ENCODE results near the gene POLR1A. TPM values are rescaled to one million over a fixed set of nuclear protein-coding genes. Genes with fewer than 3 reads are reported as not detected.

Gene POLR1A
- total RNA-seq, 1 experiment from 2014 or later = 47.5 TPM

DNA sequence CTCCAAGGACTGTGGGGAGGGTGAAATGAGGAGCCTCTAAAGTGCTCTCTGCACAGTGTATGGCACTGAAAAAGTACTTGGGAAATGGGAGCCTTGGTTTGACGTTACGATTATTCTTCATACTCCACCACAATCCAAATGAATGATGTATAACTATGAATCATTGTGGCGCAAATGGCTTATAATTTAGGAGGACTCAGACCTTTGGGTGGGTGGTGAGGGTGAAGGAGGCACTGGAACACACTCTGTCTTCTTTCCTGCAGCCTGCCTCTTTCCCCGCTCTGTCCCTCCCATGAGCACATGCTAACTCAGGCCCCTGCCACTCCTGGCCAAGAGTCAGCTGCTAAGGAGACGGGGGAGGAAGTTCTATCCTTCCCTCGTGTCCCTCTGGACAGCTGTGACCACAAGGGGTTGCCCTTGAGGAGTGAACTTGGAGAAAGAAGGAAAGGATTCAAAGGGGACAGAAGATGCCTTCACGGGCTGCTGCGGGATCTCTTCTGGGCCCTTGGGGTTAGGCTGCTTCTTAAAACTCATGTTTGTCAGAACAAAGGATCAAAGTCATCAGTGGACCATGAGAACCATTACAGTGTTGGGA lies 36.5 kb downstream of the POLR1A start:
- Mint-ChIP-seq H3K36me3 (peaks cover 67% of the 10 kb centered on the region), H3K27ac (no peak overlapping the region; the same call in 1 of the 2 replicates), H3K4me1 (no peaks in the 10 kb centered on the region), H3K27me3 (ENCODE audit: low read depth) (no peaks in the 10 kb centered on the region), H3K9me3 (no peaks in the 10 kb centered on the region), H3K4me3 (no peak overlapping the region)
- ChIA-PET CTCF (interaction anchor here (0.7 kb wide), 1 partner anchor 200 kb away, joined by 3 read pairs; no protein-coding TSS in a partner anchor), POLR2A (no interaction called here)
- no peak for ATAC-seq
- no peak for DNase-seq (ENCODE audit: low spot score)
- no peak for TF ChIP-seq JAZF1 (CRISPR knock-in tag; IDR thresholded peaks at IDR 0.05)
- TF ChIP-seq TP53 (CRISPR knock-in tag; IDR thresholded peaks at IDR 0.05) = no peak
- no peak for TF ChIP-seq CBFB (CRISPR knock-in tag; IDR thresholded peaks at IDR 0.05; ENCODE audit: low read depth)
- no peak for TF ChIP-seq ZNF396 (CRISPR knock-in tag; IDR thresholded peaks at IDR 0.05; ENCODE audit: borderline replicate concordance)
- no peak for TF ChIP-seq SMAD4 (CRISPR knock-in tag; IDR thresholded peaks at IDR 0.05)
- TF ChIP-seq, protein P1, sequence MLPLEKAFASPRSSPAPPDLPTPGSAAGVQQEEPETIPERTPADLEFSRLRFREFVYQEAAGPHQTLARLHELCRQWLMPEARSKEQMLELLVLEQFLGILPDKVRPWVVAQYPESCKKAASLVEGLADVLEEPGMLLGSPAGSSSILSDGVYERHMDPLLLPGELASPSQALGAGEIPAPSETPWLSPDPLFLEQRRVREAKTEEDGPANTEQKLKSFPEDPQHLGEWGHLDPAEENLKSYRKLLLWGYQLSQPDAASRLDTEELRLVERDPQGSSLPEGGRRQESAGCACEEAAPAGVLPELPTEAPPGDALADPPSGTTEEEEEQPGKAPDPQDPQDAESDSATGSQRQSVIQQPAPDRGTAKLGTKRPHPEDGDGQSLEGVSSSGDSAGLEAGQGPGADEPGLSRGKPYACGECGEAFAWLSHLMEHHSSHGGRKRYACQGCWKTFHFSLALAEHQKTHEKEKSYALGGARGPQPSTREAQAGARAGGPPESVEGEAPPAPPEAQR (CRISPR knock-in tag; IDR thresholded peaks at IDR 0.05) = no peak
- TF ChIP-seq, protein P2, sequence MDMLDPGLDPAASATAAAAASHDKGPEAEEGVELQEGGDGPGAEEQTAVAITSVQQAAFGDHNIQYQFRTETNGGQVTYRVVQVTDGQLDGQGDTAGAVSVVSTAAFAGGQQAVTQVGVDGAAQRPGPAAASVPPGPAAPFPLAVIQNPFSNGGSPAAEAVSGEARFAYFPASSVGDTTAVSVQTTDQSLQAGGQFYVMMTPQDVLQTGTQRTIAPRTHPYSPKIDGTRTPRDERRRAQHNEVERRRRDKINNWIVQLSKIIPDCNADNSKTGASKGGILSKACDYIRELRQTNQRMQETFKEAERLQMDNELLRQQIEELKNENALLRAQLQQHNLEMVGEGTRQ (CRISPR knock-in tag; IDR thresholded peaks at IDR 0.05) = no peak
- TF ChIP-seq NFATC4 (CRISPR knock-in tag; IDR thresholded peaks at IDR 0.05) = no peak
- TF ChIP-seq, protein P3, sequence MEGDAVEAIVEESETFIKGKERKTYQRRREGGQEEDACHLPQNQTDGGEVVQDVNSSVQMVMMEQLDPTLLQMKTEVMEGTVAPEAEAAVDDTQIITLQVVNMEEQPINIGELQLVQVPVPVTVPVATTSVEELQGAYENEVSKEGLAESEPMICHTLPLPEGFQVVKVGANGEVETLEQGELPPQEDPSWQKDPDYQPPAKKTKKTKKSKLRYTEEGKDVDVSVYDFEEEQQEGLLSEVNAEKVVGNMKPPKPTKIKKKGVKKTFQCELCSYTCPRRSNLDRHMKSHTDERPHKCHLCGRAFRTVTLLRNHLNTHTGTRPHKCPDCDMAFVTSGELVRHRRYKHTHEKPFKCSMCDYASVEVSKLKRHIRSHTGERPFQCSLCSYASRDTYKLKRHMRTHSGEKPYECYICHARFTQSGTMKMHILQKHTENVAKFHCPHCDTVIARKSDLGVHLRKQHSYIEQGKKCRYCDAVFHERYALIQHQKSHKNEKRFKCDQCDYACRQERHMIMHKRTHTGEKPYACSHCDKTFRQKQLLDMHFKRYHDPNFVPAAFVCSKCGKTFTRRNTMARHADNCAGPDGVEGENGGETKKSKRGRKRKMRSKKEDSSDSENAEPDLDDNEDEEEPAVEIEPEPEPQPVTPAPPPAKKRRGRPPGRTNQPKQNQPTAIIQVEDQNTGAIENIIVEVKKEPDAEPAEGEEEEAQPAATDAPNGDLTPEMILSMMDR (IDR thresholded peaks at IDR 0.05) = no peak
- TF ChIP-seq GTF2I (CRISPR knock-in tag; conservative IDR thresholded peaks at IDR 0.05) = no peak
- no peak for TF ChIP-seq ETV6 (CRISPR knock-in tag; IDR thresholded peaks at IDR 0.05)

DNA sequence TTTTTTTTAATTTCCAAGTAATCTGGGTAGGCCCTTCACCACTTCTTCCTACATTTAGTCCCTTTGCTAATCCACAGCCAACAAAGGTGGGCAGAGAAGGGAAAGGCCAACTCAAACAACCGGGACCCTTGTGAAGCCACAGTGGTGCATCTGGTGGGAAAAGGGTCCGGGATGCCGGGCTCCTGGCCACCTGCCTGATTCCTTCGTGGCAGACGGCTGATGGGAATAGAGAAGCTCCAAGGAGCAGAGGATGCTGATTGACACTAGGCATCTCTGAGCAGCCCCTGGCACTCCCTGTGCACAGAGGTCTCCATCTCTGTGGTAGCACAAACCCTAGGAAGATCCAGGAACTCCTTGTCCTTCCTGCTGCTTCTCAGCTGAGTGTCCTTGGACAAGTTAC lies 37.0 kb downstream of the POLR1A start:
- POLR2A ChIA-PET = no interaction called here

More for the DNA sequence above, 37.0 kb downstream of the POLR1A start:
- no peak for ATAC-seq
- H3K27ac Mint-ChIP-seq = no peak overlapping the region
- H3K27me3 Mint-ChIP-seq (ENCODE audit: low read depth) = no peaks in the 10 kb centered on the region
- CTCF ChIA-PET = interaction anchor here (1.5 kb wide), 1 partner anchor 11 kb away, joined by 4 read pairs; no protein-coding TSS in a partner anchor
- TF ChIP-seq, protein P4, sequence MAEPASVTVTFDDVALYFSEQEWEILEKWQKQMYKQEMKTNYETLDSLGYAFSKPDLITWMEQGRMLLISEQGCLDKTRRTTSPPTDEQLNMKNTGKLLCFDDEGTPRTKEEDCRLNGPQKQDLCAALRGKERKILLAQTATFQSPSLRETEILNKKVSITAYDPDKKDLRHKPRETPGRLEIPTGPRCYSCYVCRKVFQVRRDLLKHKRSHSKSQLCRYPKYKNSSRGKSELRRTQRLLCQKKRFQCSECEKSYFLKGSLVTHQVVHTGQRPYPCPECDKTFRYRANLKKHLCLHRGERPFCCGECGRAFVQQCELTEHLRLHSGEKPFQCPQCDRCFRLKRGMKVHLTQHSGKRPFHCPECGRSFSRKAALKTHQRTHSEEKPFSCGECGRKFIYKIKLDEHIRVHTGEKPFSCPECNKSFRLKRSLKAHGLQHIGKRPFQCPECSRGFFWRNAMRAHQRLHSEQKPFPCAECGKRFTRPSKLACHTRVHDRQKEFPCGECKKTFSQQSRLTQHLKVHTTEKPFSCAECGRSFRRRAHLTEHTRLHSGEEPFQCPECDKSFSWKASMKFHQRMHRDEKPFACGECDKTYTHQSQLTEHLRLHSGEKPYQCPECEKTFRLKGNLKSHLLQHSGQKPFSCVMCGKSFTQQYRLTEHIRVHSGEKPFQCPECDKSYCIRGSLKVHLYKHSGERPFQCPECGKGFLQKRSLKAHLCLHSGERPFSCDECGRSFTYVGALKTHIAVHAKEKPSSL (CRISPR knock-in tag; conservative IDR thresholded peaks at IDR 0.05) = no peak
- no peak for TF ChIP-seq TCF7 (CRISPR knock-in tag; IDR thresholded peaks at IDR 0.05; ENCODE audit: low read depth)
- TF ChIP-seq, protein P3 (IDR thresholded peaks at IDR 0.05) = no peak
- no peak for TF ChIP-seq ZNF232 (CRISPR knock-in tag; IDR thresholded peaks at IDR 0.05)
- TF ChIP-seq, protein P5, sequence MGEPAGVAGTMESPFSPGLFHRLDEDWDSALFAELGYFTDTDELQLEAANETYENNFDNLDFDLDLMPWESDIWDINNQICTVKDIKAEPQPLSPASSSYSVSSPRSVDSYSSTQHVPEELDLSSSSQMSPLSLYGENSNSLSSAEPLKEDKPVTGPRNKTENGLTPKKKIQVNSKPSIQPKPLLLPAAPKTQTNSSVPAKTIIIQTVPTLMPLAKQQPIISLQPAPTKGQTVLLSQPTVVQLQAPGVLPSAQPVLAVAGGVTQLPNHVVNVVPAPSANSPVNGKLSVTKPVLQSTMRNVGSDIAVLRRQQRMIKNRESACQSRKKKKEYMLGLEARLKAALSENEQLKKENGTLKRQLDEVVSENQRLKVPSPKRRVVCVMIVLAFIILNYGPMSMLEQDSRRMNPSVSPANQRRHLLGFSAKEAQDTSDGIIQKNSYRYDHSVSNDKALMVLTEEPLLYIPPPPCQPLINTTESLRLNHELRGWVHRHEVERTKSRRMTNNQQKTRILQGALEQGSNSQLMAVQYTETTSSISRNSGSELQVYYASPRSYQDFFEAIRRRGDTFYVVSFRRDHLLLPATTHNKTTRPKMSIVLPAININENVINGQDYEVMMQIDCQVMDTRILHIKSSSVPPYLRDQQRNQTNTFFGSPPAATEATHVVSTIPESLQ (CRISPR knock-in tag; IDR thresholded peaks at IDR 0.05) = no peak
- TF ChIP-seq, protein P6, sequence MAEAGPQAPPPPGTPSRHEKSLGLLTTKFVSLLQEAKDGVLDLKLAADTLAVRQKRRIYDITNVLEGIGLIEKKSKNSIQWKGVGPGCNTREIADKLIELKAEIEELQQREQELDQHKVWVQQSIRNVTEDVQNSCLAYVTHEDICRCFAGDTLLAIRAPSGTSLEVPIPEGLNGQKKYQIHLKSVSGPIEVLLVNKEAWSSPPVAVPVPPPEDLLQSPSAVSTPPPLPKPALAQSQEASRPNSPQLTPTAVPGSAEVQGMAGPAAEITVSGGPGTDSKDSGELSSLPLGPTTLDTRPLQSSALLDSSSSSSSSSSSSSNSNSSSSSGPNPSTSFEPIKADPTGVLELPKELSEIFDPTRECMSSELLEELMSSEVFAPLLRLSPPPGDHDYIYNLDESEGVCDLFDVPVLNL (CRISPR knock-in tag; IDR thresholded peaks at IDR 0.05; ENCODE audit: borderline replicate concordance, low read depth) = no peak
- TF ChIP-seq MXD4 (CRISPR knock-in tag; IDR thresholded peaks at IDR 0.05; ENCODE audit: borderline replicate concordance) = no peak
- TF ChIP-seq GRHL2 (CRISPR knock-in tag; IDR thresholded peaks at IDR 0.05; ENCODE audit: insufficient replicate concordance, severe bottlenecking) = no peak
- no peak for TF ChIP-seq ZNF396 (CRISPR knock-in tag; IDR thresholded peaks at IDR 0.05; ENCODE audit: borderline replicate concordance)
- TF ChIP-seq GTF2I (CRISPR knock-in tag; conservative IDR thresholded peaks at IDR 0.05) = no peak
- no peak for TF ChIP-seq ZNF219 (CRISPR knock-in tag; IDR thresholded peaks at IDR 0.05; ENCODE audit: borderline replicate concordance)
- TF ChIP-seq TEAD1 (CRISPR knock-in tag; IDR thresholded peaks at IDR 0.05) = no peak
- TF ChIP-seq, protein P7, sequence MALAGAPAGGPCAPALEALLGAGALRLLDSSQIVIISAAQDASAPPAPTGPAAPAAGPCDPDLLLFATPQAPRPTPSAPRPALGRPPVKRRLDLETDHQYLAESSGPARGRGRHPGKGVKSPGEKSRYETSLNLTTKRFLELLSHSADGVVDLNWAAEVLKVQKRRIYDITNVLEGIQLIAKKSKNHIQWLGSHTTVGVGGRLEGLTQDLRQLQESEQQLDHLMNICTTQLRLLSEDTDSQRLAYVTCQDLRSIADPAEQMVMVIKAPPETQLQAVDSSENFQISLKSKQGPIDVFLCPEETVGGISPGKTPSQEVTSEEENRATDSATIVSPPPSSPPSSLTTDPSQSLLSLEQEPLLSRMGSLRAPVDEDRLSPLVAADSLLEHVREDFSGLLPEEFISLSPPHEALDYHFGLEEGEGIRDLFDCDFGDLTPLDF (CRISPR knock-in tag; IDR thresholded peaks at IDR 0.05) = no peak
- no peak overlapping the region for H3K4me3 Mint-ChIP-seq
- H3K4me1 Mint-ChIP-seq = no peaks in the 10 kb centered on the region
- DNase-seq (ENCODE audit: low spot score) = no peak
- H3K36me3 Mint-ChIP-seq = peaks cover 72% of the 10 kb centered on the region
- H3K9me3 Mint-ChIP-seq = no peaks in the 10 kb centered on the region
